Suprapubic skin (tissue), 3 donors: ENCODE measurements around the gene ZNF532.

Experiments
- CTCF ChIP-seq, 2 donors: fragments of 200-600 bp in 1 of 2; fragments of 450-650 bp in 1 of 2; sonication (generic) in 1 of 2; IDR thresholded peaks; one replicate each; pipeline ENCODE4 v1.5.1; 2016 to 2019; ENCODE audit warnings: antibody characterized with exemption in 2 of 2, mild to moderate bottlenecking in 1 of 2, moderate library complexity in 1 of 2
- EP300 ChIP-seq: sonication (generic); formaldehyde crosslinking; IDR thresholded peaks from one replicate; pipeline ENCODE4 v1.6.1; 2017; ENCODE audit warnings: antibody characterized with exemption
- POLR2A ChIP-seq, 2 donors: fragments of 450-650 bp; IDR thresholded peaks; one replicate each; pipeline ENCODE4 v1.6.1; 2017; ENCODE audit warnings: antibody characterized with exemption in 2 of 2, mild to moderate bottlenecking in 2 of 2, moderate library complexity in 2 of 2

- TF ChIP-seq EP300 (no peak), CTCF (IDR thresholded peaks at IDR 0.05) (no peak), POLR2A (IDR thresholded peaks at IDR 0.05) (no peak)
Observed at GRCh38 chr18:58870621-58871020, 5.9 kb downstream of the ZNF532 start.
